Erythroblast (primary cell): ENCODE results near the gene PLA2G6.
"Not testable (repeated sequence)": the region's sequence is repeated elsewhere in the genome, so short reads cannot be mapped to it uniquely, and the experiment has no call there.

ENCODE experiments used
- DNase-seq, 2 experiments: peaks; one replicate each; lab custom pipeline; 2025; lab: John Stamatoyannopoulos, UW
- GATA1 ChIP-seq: IDR thresholded peaks from 2 replicates; pipeline ENCODE4 v1.6.1; 2011; ENCODE audit warnings: low read depth, mild to moderate bottlenecking, control low read depth, low read length, moderate library complexity
- POLR2A ChIP-seq: IDR thresholded peaks from 2 replicates; pipeline ENCODE4 v1.6.1; 2011; ENCODE audit warnings: mild to moderate bottlenecking, low read length

PLA2G6 gene

DNA sequence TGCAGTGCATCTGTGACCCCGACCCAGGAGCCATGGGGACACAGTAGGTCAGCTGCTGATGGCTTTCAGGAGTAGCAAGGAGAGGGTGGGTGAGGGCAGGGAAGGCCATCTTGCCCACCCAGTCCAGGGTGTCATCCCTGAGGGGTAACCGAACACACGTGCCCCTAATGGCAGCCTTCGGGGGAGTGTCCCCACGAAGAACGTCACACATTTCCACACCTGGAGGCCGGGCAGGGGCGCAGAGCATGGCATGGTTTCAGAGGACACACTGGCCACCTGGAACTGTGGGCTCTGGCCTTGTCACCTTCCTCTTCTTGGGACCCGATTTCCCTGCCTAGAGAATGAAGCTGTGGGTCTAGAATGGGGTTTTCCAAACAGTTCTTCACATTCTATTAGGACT lies 51.8 kb downstream of the PLA2G6 start:
- no peak for DNase-seq

DNA sequence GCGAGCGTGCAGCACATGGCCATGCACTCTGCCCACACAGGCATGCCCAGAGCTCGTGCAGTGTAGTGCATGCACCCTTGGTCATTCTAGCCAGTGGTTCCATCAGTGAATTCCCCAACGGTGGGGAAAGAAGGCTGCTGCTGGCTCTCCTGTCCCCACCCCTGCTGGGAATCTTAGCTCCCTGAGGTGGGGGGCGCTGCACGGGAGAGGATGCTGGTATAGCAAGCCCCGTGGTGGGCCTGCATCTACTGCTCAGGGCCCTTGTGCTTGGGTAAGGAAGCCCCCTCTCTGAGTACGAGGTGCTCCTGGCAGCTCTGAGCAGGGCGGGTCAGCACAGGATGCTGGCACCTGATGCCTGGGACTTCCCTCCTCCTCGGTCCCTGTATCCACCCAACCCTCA lies 52.6 kb downstream of the PLA2G6 start:
- no peak for DNase-seq
- TF ChIP-seq POLR2A (no peak), GATA1 (no peak)

More for the DNA sequence above, 51.8 kb downstream of the PLA2G6 start:
- TF ChIP-seq GATA1 (no peak), POLR2A (no peak)

DNA sequence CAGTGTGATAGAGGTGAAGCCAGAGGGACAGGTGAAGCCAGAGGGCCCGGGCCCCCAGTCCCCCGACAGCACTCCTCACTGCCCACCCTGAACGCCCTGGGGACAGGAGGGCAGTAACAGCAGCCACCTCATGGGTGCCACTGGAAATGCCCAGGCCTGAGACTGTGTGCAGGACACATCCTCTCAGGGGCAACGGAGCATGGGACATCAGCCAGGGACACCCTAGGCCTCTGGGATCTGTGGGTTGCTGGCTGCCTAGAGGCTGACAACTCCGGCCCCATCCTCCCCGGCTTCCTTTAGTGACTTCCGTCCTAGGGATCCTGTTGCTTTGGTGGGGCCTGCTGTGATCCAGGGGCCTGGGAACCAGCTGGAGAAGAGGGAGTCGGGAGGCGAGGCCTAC lies 53.8 kb downstream of the PLA2G6 start:
- TF ChIP-seq GATA1 (no peak), POLR2A (no peak)
- DNase-seq = no peak

GRCh38 chr22:38126928-38127668 lies 54.5 kb downstream of the PLA2G6 start:
- no peak for TF ChIP-seq POLR2A
- TF ChIP-seq GATA1 = no peak
- peak; percentile 80 to 87 for DNase-seq

- TF ChIP-seq GATA1 (no peak), POLR2A (no peak)
- no peak for DNase-seq
These were observed 55.9 kb downstream of the PLA2G6 start for GRCh38 chr22:38125751-38126201.

DNA sequence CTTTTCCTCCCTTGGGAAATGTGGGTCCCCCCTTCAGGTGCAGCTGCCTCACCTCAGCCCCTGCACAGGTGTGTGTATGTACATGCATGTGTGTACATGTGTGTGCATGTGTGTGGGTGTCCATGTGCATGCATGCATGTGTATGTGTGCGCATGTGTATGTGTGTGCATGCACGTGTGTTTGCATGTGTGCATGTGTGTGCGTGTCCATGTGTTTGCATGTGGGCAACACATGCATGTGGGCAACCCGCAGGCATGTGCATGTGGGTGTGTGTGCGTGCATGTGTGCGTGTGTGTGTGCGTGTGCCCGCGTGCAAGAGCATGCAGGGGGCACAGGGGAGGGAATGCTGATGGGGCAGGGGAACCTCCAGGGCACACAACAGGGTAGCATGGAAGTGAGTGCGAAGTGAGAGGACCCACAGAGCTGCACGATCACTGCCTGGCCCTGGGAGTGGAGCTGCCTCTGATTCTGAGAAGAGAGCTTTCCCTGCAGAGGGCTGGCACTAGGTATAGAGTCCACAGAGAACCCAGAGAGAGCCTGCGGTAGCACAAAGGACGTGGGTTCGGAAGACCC lies 56.5 kb downstream of the PLA2G6 start:
- DNase-seq = no peak
- TF ChIP-seq POLR2A (no peak), GATA1 (no peak)

- TF ChIP-seq GATA1 = no peak
- no peak for TF ChIP-seq POLR2A
- DNase-seq = no peak
These were observed 57.2 kb downstream of the PLA2G6 start for GRCh38 chr22:38124236-38124974.

- TF ChIP-seq POLR2A = no peak
- no peak for TF ChIP-seq GATA1
- no peak for DNase-seq
These were observed 59.0 kb downstream of the PLA2G6 start for GRCh38 chr22:38122616-38123015.

- DNase-seq = no peak
- TF ChIP-seq GATA1 (no peak), POLR2A (no peak)
These were observed 61.1 kb downstream of the PLA2G6 start for GRCh38 chr22:38120359-38121110.

DNA sequence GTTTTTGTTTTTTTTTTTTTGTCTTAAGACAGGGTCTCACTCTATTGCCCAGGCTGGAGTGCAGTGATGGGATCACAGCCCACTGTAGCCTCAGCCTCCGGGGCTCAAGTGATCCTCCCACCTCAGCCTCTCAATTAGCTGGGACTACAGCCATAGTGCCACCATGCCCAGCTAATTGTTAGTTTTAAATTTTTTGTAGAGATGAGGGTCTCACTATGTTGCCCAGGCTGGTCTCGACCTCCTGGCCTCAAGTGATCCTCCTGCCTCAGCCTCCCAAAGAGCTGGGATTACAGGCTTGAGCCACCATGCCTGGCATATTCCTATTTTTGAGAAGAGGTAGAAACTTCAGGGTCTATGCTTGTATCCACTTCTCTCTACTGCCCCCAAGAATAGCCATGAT lies 62.9 kb downstream of the PLA2G6 start:
- DNase-seq = not testable (repeated sequence)

- DNase-seq = no peak
- TF ChIP-seq POLR2A = no peak
- no peak for TF ChIP-seq GATA1
These were observed 63.4 kb downstream of the PLA2G6 start for GRCh38 chr22:38118182-38118581.

DNA sequence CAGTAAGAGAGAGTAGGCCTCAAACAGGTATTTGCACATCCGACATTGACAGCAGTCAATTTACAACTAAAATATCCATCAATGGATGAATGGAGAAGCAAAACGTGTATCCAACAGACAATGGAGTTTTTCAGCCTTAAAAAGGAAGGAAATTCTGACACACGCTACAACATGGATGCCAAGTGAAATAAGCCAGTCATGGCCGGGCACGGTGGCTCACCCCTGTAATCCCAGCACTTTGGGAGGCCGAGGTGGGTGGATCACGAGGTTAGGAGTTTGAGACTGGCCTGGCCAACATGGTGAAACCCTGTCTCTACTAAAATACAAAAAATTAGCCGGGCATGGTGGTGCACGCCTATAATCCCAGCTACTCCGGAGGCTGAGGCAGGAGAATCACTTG lies 64.1 kb downstream of the PLA2G6 start:
- DNase-seq = not testable (repeated sequence)

DNA sequence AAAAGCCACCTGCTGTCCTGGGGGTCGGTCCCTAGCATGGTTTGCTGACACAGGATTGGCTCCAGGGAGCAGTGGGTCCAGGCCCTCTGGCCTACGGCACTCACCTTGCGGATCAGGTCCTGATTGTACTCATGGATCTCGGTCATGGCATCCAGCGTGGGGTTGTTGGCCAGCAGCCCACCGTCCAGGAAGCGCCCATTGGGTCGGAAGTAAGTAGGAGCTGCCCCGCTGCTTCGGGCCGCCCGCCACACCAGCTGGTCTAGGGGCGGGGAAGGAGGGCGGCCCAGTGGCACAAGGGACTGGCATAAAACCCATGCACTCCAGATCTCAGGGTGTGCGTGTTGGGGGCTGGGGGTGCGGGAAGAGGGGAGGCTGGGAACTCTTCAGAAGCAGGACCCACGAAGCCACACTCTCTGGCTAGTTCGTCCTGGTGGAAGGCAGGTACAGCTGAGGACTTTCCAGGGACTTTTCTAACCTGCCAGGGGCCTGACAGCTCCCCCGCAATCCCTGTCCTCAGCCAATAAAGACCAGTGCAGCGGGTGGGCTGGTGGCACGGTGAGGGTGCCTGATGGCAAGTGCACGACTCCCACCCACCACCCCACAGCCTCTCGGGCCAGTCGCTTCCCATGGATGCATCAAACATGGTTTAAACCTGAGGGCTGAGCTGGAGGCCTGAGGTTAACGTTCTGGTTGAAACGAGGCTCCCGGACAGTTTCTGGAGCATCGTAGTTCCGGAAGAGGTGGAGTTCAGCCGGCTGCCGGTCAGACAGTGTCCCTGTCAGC lies 66.0 kb downstream of the PLA2G6 start:
- DNase-seq = no peak
- TF ChIP-seq GATA1 (no peak), POLR2A (no peak)
